Adipose tissue (tissue), 3 donors: ENCODE data around the gene RIC8B. TPM values are rescaled to one million over a fixed set of nuclear protein-coding genes. Genes with fewer than 3 reads are reported as not detected.
"Not testable (repeated sequence)": the region's sequence is repeated elsewhere in the genome, so short reads cannot be mapped to it uniquely, and the experiment has no call there.

Experiments used
- H3K27ac ChIP-seq: one replicate; pipeline ENCODE4 v1.5.1; 2013; ENCODE audit warnings: low read depth, low read length
- WGBS, 3 donors: extraction: QIAGEN DNeasy Blood & Tissue Kit; methylation state at CpG; one replicate each; pipeline ENCODE4 v1.1.7; 2013; 5-methylcytosine and 5-hydroxymethylcytosine counted together
- polyA plus RNA-seq, 3 donors: library from polyadenylated mRNA; stranded (reverse); fragments of 200-250 nt; gene quantifications; one replicate each; pipeline ENCODE4 v1.2.3, GENCODE V29; 2013
- donor health status: healthy with polysubstance abuse.
- donor health status: Bipolar disorder and iron deficiency.
- donor health status: healthy.

Gene RIC8B
- polyA plus RNA-seq = 1 to 10 TPM; 4.9 to 7.6 (median 5.8) TPM

- H3K27ac ChIP-seq = peak within 1 kb of the TSS; percentile 80
- WGBS, 3 donors = 1% methylated on average over 46 to 66 of the region's 66 CpGs
These were observed at the start of gene RIC8B for GRCh38 chr12:106774005-106774807. Gene RIC8B, plus strand, starts transcription at chr12:106774682. Its CDS starts 64 bp downstream, at chr12:106774746.

- no peak overlapping the region for H3K27ac ChIP-seq
- WGBS, 3 donors = 87 to 93% (median 88%) methylated on average over 6 of the region's 6 CpGs
These were observed 49.5 kb upstream of the RIC8B start for GRCh38 chr12:106724934-106725333.

- not testable (repeated sequence) for H3K27ac ChIP-seq
- WGBS, 3 donors = 79 to 84% (median 83%) methylated on average over 5 of the region's 5 CpGs
These were observed 47.8 kb upstream of the RIC8B start for GRCh38 chr12:106726603-106727202.

- H3K27ac ChIP-seq = no peak overlapping the region
- 94 to 100% (median 100%) methylated on average over 1 of the region's 1 CpG for WGBS, 3 donors
These were observed 44.9 kb upstream of the RIC8B start for GRCh38 chr12:106729611-106730010.

GRCh38 chr12:106732890-106733289, 41.6 kb upstream of the RIC8B start:
- 91 to 95% (median 93%) methylated on average over 5 of the region's 5 CpGs for WGBS, 3 donors
- no peak overlapping the region for H3K27ac ChIP-seq

GRCh38 chr12:106733660-106734059, 40.8 kb upstream of the RIC8B start:
- no peak overlapping the region for H3K27ac ChIP-seq
- 69 to 93% (median 70%) methylated on average over 4 of the region's 4 CpGs for WGBS, 3 donors

GRCh38 chr12:106736051-106736957, 38.2 kb upstream of the RIC8B start:
- no peak overlapping the region for H3K27ac ChIP-seq
- WGBS, 3 donors = 61 to 73% (median 69%) methylated on average over 9 of the region's 9 CpGs

GRCh38 chr12:106739318-106739717, 35.2 kb upstream of the RIC8B start:
- 27 to 68% (median 67%) methylated on average over 4 of the region's 4 CpGs for WGBS, 3 donors
- no peak overlapping the region for H3K27ac ChIP-seq

GRCh38 chr12:106739815-106740530, 34.5 kb upstream of the RIC8B start:
- WGBS, 3 donors = 57 to 67% (median 62%) methylated on average over 10 of the region's 10 CpGs
- H3K27ac ChIP-seq = no peak overlapping the region

GRCh38 chr12:106740818-106741217, 33.7 kb upstream of the RIC8B start:
- WGBS, 3 donors = 59 to 73% (median 63%) methylated on average over 5 of the region's 5 CpGs

GRCh38 chr12:106741247-106741646, 33.2 kb upstream of the RIC8B start:
- 75 to 85% (median 81%) methylated on average over 2 of the region's 2 CpGs for WGBS, 3 donors

More at GRCh38 chr12:106740818-106741217, 33.7 kb upstream of the RIC8B start:
- H3K27ac ChIP-seq = no peak overlapping the region

GRCh38 chr12:106743270-106743988, 31.1 kb upstream of the RIC8B start:
- 47 to 66% (median 55%) methylated on average over 8 of the region's 8 CpGs for WGBS, 3 donors
- no peak overlapping the region for H3K27ac ChIP-seq

More at GRCh38 chr12:106741247-106741646, 33.2 kb upstream of the RIC8B start:
- no peak overlapping the region for H3K27ac ChIP-seq

GRCh38 chr12:106744600-106744999, 29.9 kb upstream of the RIC8B start:
- 82 to 86% (median 85%) methylated on average over 6 of the region's 6 CpGs for WGBS, 3 donors
- H3K27ac ChIP-seq = no peak overlapping the region

GRCh38 chr12:106745181-106745745, 29.2 kb upstream of the RIC8B start:
- 80 to 87% (median 86%) methylated on average over 4 of the region's 4 CpGs for WGBS, 3 donors
- H3K27ac ChIP-seq = no peak overlapping the region

GRCh38 chr12:106747973-106748436, 26.5 kb upstream of the RIC8B start:
- 76 to 88% (median 85%) methylated on average over 3 of the region's 3 CpGs for WGBS, 3 donors
- no peak overlapping the region for H3K27ac ChIP-seq

GRCh38 chr12:106750524-106750923, 24.0 kb upstream of the RIC8B start:
- 83 to 91% (median 86%) methylated on average over 3 of the region's 3 CpGs for WGBS, 3 donors

GRCh38 chr12:106753526-106753925, 21.0 kb upstream of the RIC8B start:
- WGBS, 3 donors = 83 to 89% (median 86%) methylated on average over 7 of the region's 7 CpGs

More at GRCh38 chr12:106750524-106750923, 24.0 kb upstream of the RIC8B start:
- no peak overlapping the region for H3K27ac ChIP-seq

More at GRCh38 chr12:106753526-106753925, 21.0 kb upstream of the RIC8B start:
- H3K27ac ChIP-seq = no peak overlapping the region
